ENCODE results near the gene PDS5B.

The PDS5B gene

GRCh38 chr13:32577032-32577431 lies 9.2 kb upstream of the PDS5B start:
- Histone ChIP-seq H3K4me3 (ENCODE audit: low read depth, low read length) (no peak overlapping the region), H3K27ac (no peak overlapping the region), H3K27me3 (replicated peaks) (no peaks in the 10 kb centered on the region), H3K36me3 (replicated peaks) (no peaks in the 10 kb centered on the region)
- in situ Hi-C loops (cut with HindIII; ENCODE audit: low pct_ligation_motif_present, low sequenced_read_pairs) = no loop called here
- no peak for TF ChIP-seq CTCF (IDR thresholded peaks at IDR 0.05; ENCODE audit: low read depth, low read length, missing control alignments)
- DNase-seq = no peak

- H3K4me3 ChIP-seq (ENCODE audit: low read depth, low read length) = no peak overlapping the region
- no peak for DNase-seq
- TF ChIP-seq CTCF (IDR thresholded peaks at IDR 0.05; ENCODE audit: low read depth, low read length, missing control alignments) = peak; percentile 35
- no peaks in the 10 kb centered on the region for H3K36me3 ChIP-seq (replicated peaks)
- H3K27ac ChIP-seq = no peak overlapping the region
- in situ Hi-C loops (cut with HindIII; ENCODE audit: low pct_ligation_motif_present, low sequenced_read_pairs) = no loop called here
- no peaks in the 10 kb centered on the region for H3K27me3 ChIP-seq (replicated peaks)
Measured at GRCh38 chr13:32581177-32581786, 5.0 kb upstream of the PDS5B start.

- no peak for DNase-seq
- TF ChIP-seq CTCF (IDR thresholded peaks at IDR 0.05; ENCODE audit: low read depth, low read length, missing control alignments) = no peak
- H3K4me3 ChIP-seq (ENCODE audit: low read depth, low read length) = no peak overlapping the region
- H3K27ac ChIP-seq = no peak overlapping the region
- in situ Hi-C loops (cut with HindIII; ENCODE audit: low pct_ligation_motif_present, low sequenced_read_pairs) = no loop called here
- no peaks in the 10 kb centered on the region for H3K27me3 ChIP-seq (replicated peaks)
- no peaks in the 10 kb centered on the region for H3K36me3 ChIP-seq (replicated peaks)
Measured at GRCh38 chr13:32582281-32582680, 4.0 kb upstream of the PDS5B start.

DNA sequence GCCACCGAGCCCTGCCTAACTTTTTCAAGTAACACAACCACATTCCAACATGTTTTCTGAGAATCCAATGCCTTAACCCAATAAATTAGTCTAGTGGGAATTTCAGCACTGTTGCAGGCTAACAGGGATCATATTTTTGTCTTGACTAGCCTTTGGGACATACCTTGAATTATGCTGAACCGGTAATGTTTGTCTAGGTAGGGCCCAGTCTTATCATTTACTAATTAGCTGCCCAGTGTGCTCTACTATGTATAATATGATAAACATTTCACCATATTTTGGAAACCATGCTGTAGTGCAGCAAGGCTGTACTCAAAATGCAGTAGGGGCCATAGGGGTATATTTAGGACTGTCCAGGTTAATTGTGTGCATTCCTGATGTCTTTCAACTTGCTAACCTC lies 3.3 kb upstream of the PDS5B start:
- in situ Hi-C loops (cut with HindIII; ENCODE audit: low pct_ligation_motif_present, low sequenced_read_pairs) = no loop called here
- DNase-seq = no peak
- Histone ChIP-seq H3K27ac (no peak overlapping the region), H3K4me3 (ENCODE audit: low read depth, low read length) (no peak overlapping the region), H3K36me3 (replicated peaks) (no peaks in the 10 kb centered on the region), H3K27me3 (replicated peaks) (no peaks in the 10 kb centered on the region)
- no peak for TF ChIP-seq CTCF (IDR thresholded peaks at IDR 0.05; ENCODE audit: low read depth, low read length, missing control alignments)

- peak; percentile 0 for DNase-seq
- H3K27me3 ChIP-seq (replicated peaks) = no peaks in the 10 kb centered on the region
- no peaks in the 10 kb centered on the region for H3K36me3 ChIP-seq (replicated peaks)
- peak overlapping the region; percentile 6 for H3K27ac ChIP-seq
- TF ChIP-seq CTCF (IDR thresholded peaks at IDR 0.05; ENCODE audit: low read depth, low read length, missing control alignments) = no peak
- peak overlapping the region; percentile 56 for H3K4me3 ChIP-seq (ENCODE audit: low read depth, low read length)
- in situ Hi-C loops (cut with HindIII; ENCODE audit: low pct_ligation_motif_present, low sequenced_read_pairs) = no loop called here
Measured at GRCh38 chr13:32585550-32586079, 637 bp upstream of the PDS5B start.

All from brain microvascular endothelial cell (primary cell).